ENCODE measurements around the gene TLR8. TPM values are rescaled to one million over a fixed set of nuclear protein-coding genes. Genes with fewer than 3 reads are reported as not detected.
"Not testable (repeated sequence)": the region's sequence is repeated elsewhere in the genome, so short reads cannot be mapped to it uniquely, and the experiment has no call there.

Gene TLR8
- total RNA-seq, 1 experiment from 2014 or later: not detected

GRCh38 chrX:12944452-12944851 is 38.0 kb downstream of the TLR8 start:
- CTCF ChIA-PET: interaction anchor here (0.6 to 8.2 kb wide), 5 partner anchors 10 to 563 kb away, joined by 3 to 241 read pairs (median 4); no protein-coding TSS in a partner anchor
- H3K27me3 Mint-ChIP-seq (ENCODE audit: insufficient read depth, unreplicated experiment): peaks cover 52% of the 10 kb centered on the region
- H3K9me3 Mint-ChIP-seq (ENCODE audit: unreplicated experiment); H3K36me3 Mint-ChIP-seq (ENCODE audit: insufficient read depth, unreplicated experiment); DNase-seq (ENCODE audit: unreplicated experiment); H3K4me1 Mint-ChIP-seq (ENCODE audit: insufficient read depth, unreplicated experiment); BruUV-seq (replicated peaks); H3K4me3 Mint-ChIP-seq (ENCODE audit: unreplicated experiment); POLR2A ChIA-PET; H3K27ac Mint-ChIP-seq (ENCODE audit: low read depth, unreplicated experiment): not testable (repeated sequence)
- intact Hi-C loops (cut with micrococcal nuclease): loop anchor here (10.0 kb wide), 1 partner anchor 170 kb away; no protein-coding TSS in a partner anchor

- peaks cover 7% of the 10 kb centered on the region for H3K4me1 Mint-ChIP-seq (ENCODE audit: insufficient read depth, unreplicated experiment)
- no TSS peak for BruUV-seq (replicated peaks)
- DNase-seq (ENCODE audit: unreplicated experiment): no peak
- POLR2A ChIA-PET: interaction anchor here (1.1 to 2.9 kb wide), 2 partner anchors 403 to 542 kb away, joined by 3 to 23 read pairs; no protein-coding TSS in a partner anchor
- H3K27ac Mint-ChIP-seq (ENCODE audit: low read depth, unreplicated experiment): no peak overlapping the region
- CTCF ChIA-PET: interaction anchor here (0.5 to 8.2 kb wide), 25 partner anchors 7 to 920 kb away, joined by 3 to 241 read pairs (median 6); no protein-coding TSS in a partner anchor
- peaks cover 42% of the 10 kb centered on the region for H3K27me3 Mint-ChIP-seq (ENCODE audit: insufficient read depth, unreplicated experiment)
- no peaks in the 10 kb centered on the region for H3K36me3 Mint-ChIP-seq (ENCODE audit: insufficient read depth, unreplicated experiment)
- H3K4me3 Mint-ChIP-seq (ENCODE audit: unreplicated experiment): no peak overlapping the region
- intact Hi-C loops (cut with micrococcal nuclease): loop anchor here (10.0 kb wide), 1 partner anchor 169 kb away; no protein-coding TSS in a partner anchor
- H3K9me3 Mint-ChIP-seq (ENCODE audit: unreplicated experiment): no peaks in the 10 kb centered on the region
- no peak for TF ChIP-seq CTCF (IDR thresholded peaks at IDR 0.05; ENCODE audit: unreplicated experiment)
Observed at GRCh38 chrX:12945494-12945893, 39.1 kb downstream of the TLR8 start.

GRCh38 chrX:12946406-12946805 is 40.0 kb downstream of the TLR8 start:
- no peak for DNase-seq (ENCODE audit: unreplicated experiment)
- H3K9me3 Mint-ChIP-seq (ENCODE audit: unreplicated experiment): no peaks in the 10 kb centered on the region
- H3K27ac Mint-ChIP-seq (ENCODE audit: low read depth, unreplicated experiment): peak overlapping the region; percentile 80
- ChIA-PET CTCF (interaction anchor here (0.6 to 8.2 kb wide), 75 partner anchors 8 to 1035 kb away, joined by 3 to 241 read pairs (median 4); no protein-coding TSS in a partner anchor), POLR2A (interaction anchor here (0.8 to 2.9 kb wide), 7 partner anchors 29 to 544 kb away, joined by 3 to 23 read pairs (median 3); partner anchors contain the start of gene TMSB4X)
- no TSS peak for BruUV-seq (replicated peaks)
- no peak for TF ChIP-seq CTCF (IDR thresholded peaks at IDR 0.05; ENCODE audit: unreplicated experiment)
- H3K27me3 Mint-ChIP-seq (ENCODE audit: insufficient read depth, unreplicated experiment): peaks cover 33% of the 10 kb centered on the region
- H3K4me1 Mint-ChIP-seq (ENCODE audit: insufficient read depth, unreplicated experiment): peaks cover 12% of the 10 kb centered on the region
- H3K36me3 Mint-ChIP-seq (ENCODE audit: insufficient read depth, unreplicated experiment): no peaks in the 10 kb centered on the region
- H3K4me3 Mint-ChIP-seq (ENCODE audit: unreplicated experiment): no peak overlapping the region
- intact Hi-C loops (cut with micrococcal nuclease): loop anchor here (2.0 to 10.0 kb wide), 2 partner anchors 168 to 452 kb away; no protein-coding TSS in a partner anchor

GRCh38 chrX:12946838-12947544 is 40.6 kb downstream of the TLR8 start:
- TSS peak; percentile 36 for BruUV-seq (replicated peaks)
- Mint-ChIP-seq H3K27ac (ENCODE audit: low read depth, unreplicated experiment) (peak overlapping the region; percentile 80), H3K36me3 (ENCODE audit: insufficient read depth, unreplicated experiment) (no peaks in the 10 kb centered on the region), H3K4me3 (ENCODE audit: unreplicated experiment) (no peak overlapping the region), H3K9me3 (ENCODE audit: unreplicated experiment) (no peaks in the 10 kb centered on the region), H3K4me1 (ENCODE audit: insufficient read depth, unreplicated experiment) (peaks cover 12% of the 10 kb centered on the region), H3K27me3 (ENCODE audit: insufficient read depth, unreplicated experiment) (peaks cover 27% of the 10 kb centered on the region)
- POLR2A ChIA-PET: interaction anchor here (0.6 to 2.9 kb wide), 8 partner anchors 28 to 544 kb away, joined by 3 to 23 read pairs (median 3); partner anchors contain the start of gene TMSB4X
- CTCF ChIA-PET: interaction anchor here (0.5 to 8.2 kb wide), 79 partner anchors 8 to 1036 kb away, joined by 3 to 241 read pairs (median 4); no protein-coding TSS in a partner anchor
- TF ChIP-seq CTCF (IDR thresholded peaks at IDR 0.05; ENCODE audit: unreplicated experiment): peak; percentile 98
- peak; percentile 91 for DNase-seq (ENCODE audit: unreplicated experiment)
- intact Hi-C loops (cut with micrococcal nuclease): loop anchor here (1.0 to 10.0 kb wide), 6 partner anchors 28 to 706 kb away; partner anchors contain the start of genes TCEANC and TMSB4X
